HFF-Myc (cell line): ENCODE measurements around the gene ANKRD33B.
A peak's percentile ranks its signal among the peaks of the same experiment; 100 is the strongest.

ENCODE experiments used
- DNase-seq: peaks from one replicate; pipeline ENCODE4 v3.0.0-alpha.2; 2011; ENCODE audit warnings: low read depth; ENCODE audit errors: extremely low read depth
- H3K4me3 ChIP-seq: replicated peaks from 2 replicates; pipeline ENCODE4 v1.5.1; 2011; ENCODE audit warnings: low read depth, mild to moderate bottlenecking, control low read depth, low read length
- CTCF ChIP-seq: IDR thresholded peaks from 2 replicates; pipeline ENCODE4 v1.5.1; 2012; ENCODE audit warnings: mild to moderate bottlenecking, low read depth, low read length, control low read depth; ENCODE audit errors: missing control alignments

The ANKRD33B gene

DNA sequence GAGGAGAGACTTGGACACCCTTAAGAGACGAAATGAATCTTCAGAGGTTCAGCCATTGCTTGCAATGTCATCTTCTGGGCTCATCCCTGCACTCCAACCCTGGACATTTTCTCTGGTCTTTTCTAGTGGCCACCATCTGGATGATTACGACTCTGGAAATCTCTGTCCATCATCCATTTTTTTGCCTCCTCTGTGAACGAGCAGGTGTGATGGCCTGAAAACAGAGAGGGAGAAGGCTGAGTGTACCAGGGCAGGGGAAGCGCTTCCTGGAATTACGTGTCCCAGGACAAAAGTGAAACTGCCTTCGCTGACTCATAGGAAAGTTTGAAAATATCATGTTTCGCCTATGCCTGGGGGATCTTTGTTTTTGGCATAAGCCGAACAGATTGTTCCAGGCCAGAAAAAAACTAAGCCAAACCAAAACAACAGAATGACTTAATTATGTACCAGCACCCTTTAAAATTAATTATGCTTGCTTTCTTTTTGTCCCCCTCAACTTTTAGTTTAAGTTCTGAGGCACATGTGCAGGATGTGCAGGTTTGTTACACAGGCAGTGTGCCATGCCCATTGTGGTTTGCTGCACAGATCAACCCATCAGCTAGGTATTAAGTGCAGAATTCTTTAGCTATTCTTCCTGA lies 31.9 kb downstream of the ANKRD33B start:
- no peak for TF ChIP-seq CTCF
- peak overlapping the region; percentile 23 for H3K4me3 ChIP-seq
- DNase-seq = peak; percentile 89

- H3K4me3 ChIP-seq = no peak overlapping the region
- TF ChIP-seq CTCF = no peak
- DNase-seq = no peak
Measured at GRCh38 chr5:10596310-10596703, 32.4 kb downstream of the ANKRD33B start.

GRCh38 chr5:10596886-10597451 lies 33.1 kb downstream of the ANKRD33B start:
- H3K4me3 ChIP-seq = no peak overlapping the region
- no peak for TF ChIP-seq CTCF
- DNase-seq = no peak

GRCh38 chr5:10599113-10599512 lies 35.2 kb downstream of the ANKRD33B start:
- no peak for DNase-seq
- H3K4me3 ChIP-seq = no peak overlapping the region
- TF ChIP-seq CTCF = no peak

DNA sequence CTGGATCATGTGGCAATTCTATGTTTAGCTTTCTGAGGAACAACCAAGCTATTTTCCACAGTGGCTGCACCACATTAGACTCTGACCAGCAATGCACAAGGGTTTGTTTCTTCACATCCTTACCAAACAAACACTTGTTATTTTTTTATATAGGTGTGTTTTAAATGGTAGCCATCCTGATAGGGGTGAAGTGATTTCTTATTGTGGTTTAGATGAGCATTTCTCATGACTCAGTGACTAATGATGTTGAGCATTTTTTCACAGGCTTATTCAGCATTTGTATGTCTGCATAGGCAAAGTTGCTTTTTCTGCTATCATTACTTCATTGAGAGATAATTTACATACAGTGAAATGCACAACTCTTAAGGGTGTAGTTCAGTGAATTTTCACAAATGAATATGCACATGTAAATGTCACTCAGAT lies 36.0 kb downstream of the ANKRD33B start:
- TF ChIP-seq CTCF = no peak
- DNase-seq = no peak
- no peak overlapping the region for H3K4me3 ChIP-seq

DNA sequence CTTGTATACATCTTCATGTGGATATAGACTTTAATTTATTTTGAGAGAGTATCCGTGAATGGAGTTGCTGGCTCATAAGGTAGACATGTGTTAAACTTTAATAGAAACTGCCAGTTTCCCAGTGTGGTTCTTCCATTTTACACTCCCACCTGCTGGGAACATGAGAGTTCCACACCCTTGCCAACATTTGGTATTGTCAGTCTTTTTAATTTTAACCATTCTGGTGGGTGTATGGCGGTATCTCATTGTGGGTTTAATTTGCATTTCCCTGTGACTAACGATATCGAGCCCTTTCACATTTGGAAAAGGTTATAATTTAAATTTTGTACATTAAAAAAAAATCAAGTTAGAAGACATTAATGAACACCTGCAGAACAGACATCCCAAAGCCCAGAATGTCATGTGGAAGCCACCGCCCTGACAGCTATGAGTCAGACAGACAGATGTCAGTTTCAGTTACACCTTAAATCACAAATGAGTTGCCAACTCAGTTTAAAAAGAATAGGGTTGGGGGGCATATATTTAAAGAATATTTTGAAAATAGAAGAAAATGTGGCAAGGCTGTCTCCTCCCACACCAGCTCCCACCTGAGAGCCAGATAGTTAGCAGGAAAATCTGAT lies 36.9 kb downstream of the ANKRD33B start:
- no peak for DNase-seq
- no peak overlapping the region for H3K4me3 ChIP-seq
- no peak for TF ChIP-seq CTCF
